ENCODE data around the gene SLCO4C1. TPM values are rescaled to one million over a fixed set of nuclear protein-coding genes. Genes with fewer than 3 reads are reported as not detected.

Gene SLCO4C1
- total and polyA plus RNA-seq, 2 of the 4 experiments (the other 2 are of a cell fraction), result not detected

DNA sequence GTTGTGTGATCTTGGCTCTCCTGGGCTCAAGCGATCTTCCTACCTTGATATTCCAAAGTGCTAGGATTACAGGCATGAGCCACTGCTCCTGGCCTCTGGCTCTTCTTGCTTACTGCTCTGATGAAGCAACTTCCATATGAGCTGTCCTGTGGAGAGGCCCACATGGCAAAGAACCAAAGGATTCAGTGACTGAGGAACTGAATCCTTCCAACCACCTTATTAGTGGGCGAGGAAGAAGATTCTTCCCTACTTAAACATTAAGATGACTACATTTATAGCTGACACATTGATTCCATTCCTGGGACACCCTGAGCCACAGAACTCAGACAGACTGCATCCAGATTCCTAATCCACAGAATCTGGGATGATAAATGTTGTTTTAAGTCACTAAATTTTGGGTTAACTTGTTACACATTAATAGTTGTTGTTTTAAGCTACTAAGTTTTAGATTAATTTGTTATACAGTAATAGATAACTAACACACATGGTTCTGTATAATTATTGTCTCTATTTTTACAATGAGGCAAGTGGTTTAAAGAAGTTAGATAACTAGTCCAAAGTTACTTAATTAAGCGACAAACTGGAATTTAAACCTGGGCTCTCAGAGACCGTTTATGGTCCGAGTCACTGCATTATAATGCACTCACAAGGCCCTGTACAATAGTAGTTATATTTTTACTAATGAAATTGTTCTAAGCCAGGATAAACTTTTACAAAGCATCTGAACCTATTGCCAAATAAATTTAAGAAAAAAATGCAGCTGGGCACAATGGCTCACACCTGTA is 16.7 kb upstream of the SLCO4C1 start:
- H3K9me3 ChIP-seq (ENCODE audit: control insufficient read depth, insufficient read depth, low read length), result 0 out of 2 replicates have a peak, but pooled peaks cover 5% of the 10 kb centered on the region
- H3K4ac ChIP-seq (ENCODE audit: low read depth, low read length), result no peak overlapping the region
- no peaks in the 10 kb centered on the region for H3K36me3 ChIP-seq (ENCODE audit: control insufficient read depth, insufficient read depth, low read length)
- ChIA-PET POLR2A (ENCODE audit: unreplicated experiment) (no interaction called here), CTCF (no interaction called here)
- H3K18ac ChIP-seq (ENCODE audit: low read depth, low read length), result no peak overlapping the region
- dilution Hi-C loops (cut with HindIII; ENCODE audit: low sequenced_read_pairs, unreplicated experiment) (no loop called here), in situ Hi-C loops (cut with MboI; ENCODE audit: low sequenced_read_pairs) (no loop called here), intact Hi-C loops (cut with micrococcal nuclease) (no loop called here)
- H2AFZ ChIP-seq (replicated peaks; ENCODE audit: low read length, poor library complexity), result no peak overlapping the region
- H4K91ac ChIP-seq (ENCODE audit: insufficient read depth, low read depth, low read length), result no peak overlapping the region
- no peak overlapping the region for H3K27ac ChIP-seq (ENCODE audit: insufficient read depth, low read length)
- no peak overlapping the region for H3K56ac ChIP-seq (ENCODE audit: extremely low read depth, insufficient read depth, low read length)
- no peak overlapping the region for H2AK5ac ChIP-seq (ENCODE audit: low read depth, low read length)
- H3K9me1 ChIP-seq (ENCODE audit: insufficient read depth, low read length), result no peaks in the 10 kb centered on the region
- ATAC-seq (ENCODE audit: low read depth) (no peak), DNase-seq (no peak)
- no TSS peak for BruUV-seq (replicated peaks)
- no peak overlapping the region for H4K5ac ChIP-seq (ENCODE audit: low read depth, low read length)
- H4K20me1 ChIP-seq (ENCODE audit: insufficient read depth, low read length), result no peaks in the 10 kb centered on the region
- H3K27me3 ChIP-seq (ENCODE audit: control insufficient read depth, insufficient read depth, low read length), result no peaks in the 10 kb centered on the region
- no peak overlapping the region for H4K8ac ChIP-seq (ENCODE audit: low read depth in 2 of 2, low read length in 2 of 2)
- no peaks in the 10 kb centered on the region for H3K79me1 ChIP-seq (ENCODE audit: low read depth in 1 of 2, low read length in 2 of 2)
- no peak overlapping the region for H3K23ac ChIP-seq (ENCODE audit: low read depth, low read length)
- no peak overlapping the region for H3K4me3 ChIP-seq (ENCODE audit: insufficient read depth, low read depth, low read length)
- no peak overlapping the region for H3K9ac ChIP-seq (ENCODE audit: low read depth, low read length)
- no peak overlapping the region for H2BK120ac ChIP-seq (ENCODE audit: low read depth, low read length)
- H3K14ac ChIP-seq (replicated peaks; ENCODE audit: low read depth, low read length), result no peak overlapping the region
- H3K4me2 ChIP-seq (ENCODE audit: low read depth, low read length), result no peak overlapping the region
- TF ChIP-seq USF2 (IDR thresholded peaks at IDR 0.05; ENCODE audit: low read depth, low read length), result no peak
- no peak for TF ChIP-seq MAZ (IDR thresholded peaks at IDR 0.05; ENCODE audit: borderline replicate concordance, low read depth, low read length)
- no peak for TF ChIP-seq RAD21 (IDR thresholded peaks at IDR 0.05; ENCODE audit: low read length)
- TF ChIP-seq BHLHE40 (IDR thresholded peaks at IDR 0.05; ENCODE audit: low read depth, low read length), result no peak
- TF ChIP-seq CEBPB (IDR thresholded peaks at IDR 0.05; ENCODE audit: low read depth, low read length), result no peak
- no peak for TF ChIP-seq RCOR1 (IDR thresholded peaks at IDR 0.05; ENCODE audit: insufficient replicate concordance, low read length)
- TF ChIP-seq FOS (IDR thresholded peaks at IDR 0.05; ENCODE audit: low read depth, low read length), result no peak
- TF ChIP-seq MAFK (IDR thresholded peaks at IDR 0.05; ENCODE audit: low read depth, low read length), result no peak
- no peak for TF ChIP-seq NFE2L2 (IDR thresholded peaks at IDR 0.05; ENCODE audit: low read depth, low read length)
- TF ChIP-seq CTCF (conservative IDR thresholded peaks at IDR 0.05; ENCODE audit: low read depth, low read length), result no peak
- TF ChIP-seq MXI1 (IDR thresholded peaks at IDR 0.05; ENCODE audit: borderline replicate concordance, low read depth, low read length), result no peak
- no peak for TF ChIP-seq RFX5 (IDR thresholded peaks at IDR 0.05; ENCODE audit: low read depth, low read length)
- no peak for TF ChIP-seq POLR2A (IDR thresholded peaks at IDR 0.05; ENCODE audit: low read depth, low read length)
- TF ChIP-seq CHD1 (IDR thresholded peaks at IDR 0.05; ENCODE audit: low read depth, low read length), result no peak
- TF ChIP-seq, protein P1, sequence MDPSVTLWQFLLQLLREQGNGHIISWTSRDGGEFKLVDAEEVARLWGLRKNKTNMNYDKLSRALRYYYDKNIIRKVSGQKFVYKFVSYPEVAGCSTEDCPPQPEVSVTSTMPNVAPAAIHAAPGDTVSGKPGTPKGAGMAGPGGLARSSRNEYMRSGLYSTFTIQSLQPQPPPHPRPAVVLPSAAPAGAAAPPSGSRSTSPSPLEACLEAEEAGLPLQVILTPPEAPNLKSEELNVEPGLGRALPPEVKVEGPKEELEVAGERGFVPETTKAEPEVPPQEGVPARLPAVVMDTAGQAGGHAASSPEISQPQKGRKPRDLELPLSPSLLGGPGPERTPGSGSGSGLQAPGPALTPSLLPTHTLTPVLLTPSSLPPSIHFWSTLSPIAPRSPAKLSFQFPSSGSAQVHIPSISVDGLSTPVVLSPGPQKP (IDR thresholded peaks at IDR 0.05; ENCODE audit: borderline replicate concordance, low read depth, low read length), result no peak
- H3K4me1 ChIP-seq (ENCODE audit: control insufficient read depth, insufficient read depth, low read length), result no peaks in the 10 kb centered on the region
- WGBS, 2 experiments (ENCODE audit: extremely low coverage in 2 of 2, insufficient read length in 1 of 2), result 67% methylated on average over 1 of the region's 5 CpGs; no CpG with 5 or more reads in 1 of the 2 experiments
- no peak overlapping the region for H2BK5ac ChIP-seq (ENCODE audit: low read depth, low read length, poor library complexity, severe bottlenecking)
- no peak overlapping the region for H2BK15ac ChIP-seq (ENCODE audit: low read depth, low read length)
- no peak overlapping the region for H2AK9ac ChIP-seq (replicated peaks; ENCODE audit: low read depth, low read length, poor library complexity)
- no peak overlapping the region for H2BK20ac ChIP-seq (ENCODE audit: low read depth, low read length)

Data from IMR-90 (cell line).